ENCODE results near the gene PPM1E.
"Not testable (repeated sequence)": the region's sequence is repeated elsewhere in the genome, so short reads cannot be mapped to it uniquely, and the experiment has no call there.

Gene PPM1E

GRCh38 chr17:58932956-58933355 is 177.3 kb downstream of the PPM1E start:
- Histone ChIP-seq H3K27ac (no peak overlapping the region), H3K36me3 (no peaks in the 10 kb centered on the region), H3K4me1 (ENCODE audit: control insufficient read depth in 1 of 2, insufficient read depth in 1 of 2, low read depth in 1 of 2, low read length in 1 of 2) (no peaks in the 10 kb centered on the region), H3K27me3 (no peaks in the 10 kb centered on the region), H3K9me3 (no peaks in the 10 kb centered on the region), H3K4me3 (ENCODE audit: low read depth in 1 of 2, low read length in 1 of 2) (no peak overlapping the region)
- no peak for TF ChIP-seq CTCF (IDR thresholded peaks at IDR 0.05)

- H3K36me3 ChIP-seq, result no peaks in the 10 kb centered on the region
- no peak overlapping the region for H3K4me3 ChIP-seq (ENCODE audit: low read depth in 1 of 2, low read length in 1 of 2)
- no peaks in the 10 kb centered on the region for H3K4me1 ChIP-seq (ENCODE audit: control insufficient read depth in 1 of 2, insufficient read depth in 1 of 2, low read depth in 1 of 2, low read length in 1 of 2)
- no peaks in the 10 kb centered on the region for H3K27me3 ChIP-seq
- no peak overlapping the region for H3K27ac ChIP-seq
- no peak for TF ChIP-seq CTCF (IDR thresholded peaks at IDR 0.05)
- no peaks in the 10 kb centered on the region for H3K9me3 ChIP-seq
These were observed 180.6 kb downstream of the PPM1E start for GRCh38 chr17:58936295-58936694.

GRCh38 chr17:58944166-58944565 is 188.5 kb downstream of the PPM1E start:
- no peaks in the 10 kb centered on the region for H3K9me3 ChIP-seq
- peaks cover 24 to 37% of the 10 kb centered on the region in 2 experiments for H3K4me1 ChIP-seq (ENCODE audit: control insufficient read depth in 1 of 2, insufficient read depth in 1 of 2, low read depth in 1 of 2, low read length in 1 of 2)
- H3K36me3 ChIP-seq, result no peaks in the 10 kb centered on the region
- TF ChIP-seq CTCF (IDR thresholded peaks at IDR 0.05), result no peak
- no peak overlapping the region for H3K4me3 ChIP-seq (ENCODE audit: low read depth in 1 of 2, low read length in 1 of 2)
- no peaks in the 10 kb centered on the region for H3K27me3 ChIP-seq
- peak overlapping the region; percentile 77 for H3K27ac ChIP-seq

- peak overlapping the region; percentile 42 for H3K27ac ChIP-seq
- no peak for TF ChIP-seq CTCF (IDR thresholded peaks at IDR 0.05)
- no peak overlapping the region for H3K4me3 ChIP-seq (ENCODE audit: low read depth in 1 of 2, low read length in 1 of 2)
- no peaks in the 10 kb centered on the region for H3K36me3 ChIP-seq
- no peaks in the 10 kb centered on the region for H3K27me3 ChIP-seq
- H3K9me3 ChIP-seq, result peaks cover 12% of the 10 kb centered on the region
- peaks cover 24 to 37% of the 10 kb centered on the region in 2 experiments for H3K4me1 ChIP-seq (ENCODE audit: control insufficient read depth in 1 of 2, insufficient read depth in 1 of 2, low read depth in 1 of 2, low read length in 1 of 2)
These were observed 191.8 kb downstream of the PPM1E start for GRCh38 chr17:58947411-58947810.

GRCh38 chr17:58947824-58948223 is 192.2 kb downstream of the PPM1E start:
- Histone ChIP-seq H3K9me3 (peaks cover 12% of the 10 kb centered on the region), H3K27ac (peak overlapping the region; percentile 42), H3K4me3 (ENCODE audit: low read depth in 1 of 2, low read length in 1 of 2) (no peak overlapping the region), H3K4me1 (ENCODE audit: control insufficient read depth in 1 of 2, insufficient read depth in 1 of 2, low read depth in 1 of 2, low read length in 1 of 2) (peaks cover 24 to 37% of the 10 kb centered on the region in 2 experiments), H3K36me3 (no peaks in the 10 kb centered on the region), H3K27me3 (no peaks in the 10 kb centered on the region)
- TF ChIP-seq CTCF (IDR thresholded peaks at IDR 0.05), result no peak

GRCh38 chr17:58954358-58954757 is 198.7 kb downstream of the PPM1E start:
- H3K4me3 ChIP-seq (ENCODE audit: low read depth in 1 of 2, low read length in 1 of 2); H3K27me3 ChIP-seq; H3K27ac ChIP-seq; H3K4me1 ChIP-seq (ENCODE audit: control insufficient read depth in 1 of 2, insufficient read depth in 1 of 2, low read depth in 1 of 2, low read length in 1 of 2); H3K36me3 ChIP-seq: not testable (repeated sequence)
- H3K9me3 ChIP-seq, result peaks cover 12% of the 10 kb centered on the region
